Neural progenitor cell (in vitro differentiated cells): Measurements from ENCODE around the gene CA5A. TPM values are rescaled to one million over a fixed set of nuclear protein-coding genes. Genes with fewer than 3 reads are reported as not detected.

Experiments used
- DNase-seq: peaks from one replicate; pipeline ENCODE4 v3.0.0-alpha.2; 2016; ENCODE audit warnings: low spot score
- H2AFZ ChIP-seq: fragments of 200-600 bp; sonication (generic); replicated peaks from 2 replicates; pipeline ENCODE4 v1.6.1; 2016; ENCODE audit warnings: antibody characterized with exemption
- H3F3A ChIP-seq: fragments of 200-600 bp; sonication (generic); 2 replicates; pipeline ENCODE4 v1.6.1; 2016; ENCODE audit warnings: antibody characterized with exemption, low read depth
- H3K27ac ChIP-seq: fragments of 200-600 bp; sonication (generic); 2 replicates; pipeline ENCODE4 v1.5.1; 2016; ENCODE audit warnings: mild to moderate bottlenecking
- H3K27me3 ChIP-seq: fragments of 200-600 bp; sonication (generic); 2 replicates; pipeline ENCODE4 v1.6.1; 2016; ENCODE audit warnings: mild to moderate bottlenecking, moderate library complexity
- H3K36me3 ChIP-seq: fragments of 200-600 bp; sonication (generic); 2 replicates; pipeline ENCODE4 v1.5.1; 2016
- H3K4me1 ChIP-seq: fragments of 200-600 bp; sonication (generic); 2 replicates; pipeline ENCODE4 v1.6.1; 2016; ENCODE audit warnings: mixed run types
- H3K4me2 ChIP-seq: fragments of 200-600 bp; sonication (generic); 2 replicates; pipeline ENCODE4 v1.6.1; 2016
- H3K4me3 ChIP-seq: fragments of 200-600 bp; sonication (generic); 2 replicates; pipeline ENCODE4 v1.5.1; 2016
- H3K79me2 ChIP-seq: fragments of 200-600 bp; sonication (generic); 2 replicates; pipeline ENCODE4 v1.6.1; 2016; ENCODE audit warnings: low read depth
- H3K9ac ChIP-seq: fragments of 200-600 bp; sonication (generic); 2 replicates; pipeline ENCODE4 v1.6.1; 2016
- H3K9me3 ChIP-seq: fragments of 200-600 bp; sonication (generic); 2 replicates; pipeline ENCODE4 v1.5.1; 2016; ENCODE audit warnings: low read depth
- H4K20me1 ChIP-seq: fragments of 200-600 bp; sonication (generic); 2 replicates; pipeline ENCODE4 v1.6.1; 2016; ENCODE audit warnings: low read depth
- H3K27ac Mint-ChIP-seq: 3 replicates; pipeline ENCODE4 v1.8.0; 2021; ENCODE audit warnings: mixed read lengths
- H3K27me3 Mint-ChIP-seq: 2 replicates; pipeline ENCODE4 v1.8.0; 2022; ENCODE audit warnings: low read depth, mild to moderate bottlenecking, inconsistent platforms, moderate library complexity, mixed read lengths; ENCODE audit not compliant: insufficient read depth
- H3K36me3 Mint-ChIP-seq: 3 replicates; pipeline ENCODE4 v1.8.0; 2021; ENCODE audit warnings: mixed read lengths
- H3K4me1 Mint-ChIP-seq: 3 replicates; pipeline ENCODE4 v1.8.0; 2021; ENCODE audit warnings: mixed read lengths
- H3K4me3 Mint-ChIP-seq: 3 replicates; pipeline ENCODE4 v1.8.0; 2021; ENCODE audit warnings: mild to moderate bottlenecking, moderate library complexity, mixed read lengths
- H3K9me3 Mint-ChIP-seq: 3 replicates; pipeline ENCODE4 v1.8.0; 2020; ENCODE audit warnings: mixed read lengths
- CTCF ChIP-seq: fragments of 200-600 bp; sonication (generic); IDR thresholded peaks from 2 replicates; pipeline ENCODE4 v1.5.1; 2017; ENCODE audit warnings: antibody characterized with exemption, mild to moderate bottlenecking
- EZH2 ChIP-seq: fragments of 200-600 bp; sonication (generic); IDR thresholded peaks from 2 replicates; pipeline ENCODE4 v1.6.1; 2017; ENCODE audit warnings: antibody characterized with exemption, mild to moderate bottlenecking, moderate library complexity
- EZH2phosphoT487 ChIP-seq: fragments of 200-600 bp; sonication (generic); IDR thresholded peaks from 2 replicates; pipeline ENCODE4 v1.6.1; 2017; ENCODE audit warnings: antibody characterized with exemption
- total RNA-seq: library from RNA; depleted of rRNA; stranded (reverse); fragments of >200 nt; gene quantifications from 2 replicates; pipeline ENCODE4 v1.2.3, GENCODE V29; 2015; ENCODE audit warnings: low replicate concordance

The CA5A gene
- total RNA-seq, 1 donor from 2014 or later = not detected

GRCh38 chr16:87845807-87846619 lies 90.3 kb downstream of the CA5A start:
- no peak overlapping the region for H3K4me2 ChIP-seq
- Mint-ChIP-seq H3K4me1 (peaks cover 21% of the 10 kb centered on the region), H3K27me3 (no peaks in the 10 kb centered on the region), H3K27ac (no peak overlapping the region), H3K36me3 (peaks cover 1% of the 10 kb centered on the region), H3K4me3 (no peak overlapping the region), H3K9me3 (no peaks in the 10 kb centered on the region)
- H3F3A ChIP-seq = peaks cover 19% of the 10 kb centered on the region
- no peak for TF ChIP-seq EZH2
- TF ChIP-seq CTCF = no peak
- TF ChIP-seq EZH2phosphoT487 = no peak
- H3K9me3 ChIP-seq = no peaks in the 10 kb centered on the region
- no peak overlapping the region for H3K9ac ChIP-seq
- H3K36me3 ChIP-seq = no peaks in the 10 kb centered on the region
- no peak overlapping the region for H2AFZ ChIP-seq
- no peaks in the 10 kb centered on the region for H3K27me3 ChIP-seq
- no peaks in the 10 kb centered on the region for H4K20me1 ChIP-seq
- peaks cover 21% of the 10 kb centered on the region for H3K4me1 ChIP-seq
- no peak overlapping the region for H3K27ac ChIP-seq
- DNase-seq = no peak
- no peak overlapping the region for H3K4me3 ChIP-seq
- no peaks in the 10 kb centered on the region for H3K79me2 ChIP-seq

- Histone ChIP-seq H3K4me3 (no peak overlapping the region), H4K20me1 (no peaks in the 10 kb centered on the region), H2AFZ (no peak overlapping the region), H3F3A (peaks cover 19% of the 10 kb centered on the region), H3K27me3 (no peaks in the 10 kb centered on the region), H3K4me2 (no peak overlapping the region), H3K9me3 (no peaks in the 10 kb centered on the region), H3K79me2 (no peaks in the 10 kb centered on the region), H3K4me1 (peaks cover 21% of the 10 kb centered on the region), H3K27ac (no peak overlapping the region), H3K36me3 (no peaks in the 10 kb centered on the region), H3K9ac (no peak overlapping the region)
- TF ChIP-seq CTCF (no peak), EZH2 (no peak)
- H3K27ac Mint-ChIP-seq = no peak overlapping the region
- H3K36me3 Mint-ChIP-seq = no peaks in the 10 kb centered on the region
- no peak overlapping the region for H3K4me3 Mint-ChIP-seq
- DNase-seq = no peak
- no peaks in the 10 kb centered on the region for H3K27me3 Mint-ChIP-seq
- H3K9me3 Mint-ChIP-seq = no peaks in the 10 kb centered on the region
- H3K4me1 Mint-ChIP-seq = peaks cover 19% of the 10 kb centered on the region
Measured at GRCh38 chr16:87845213-87845612, 91.1 kb downstream of the CA5A start.

GRCh38 chr16:87844809-87845208 lies 91.5 kb downstream of the CA5A start:
- Histone ChIP-seq H3K9me3 (no peaks in the 10 kb centered on the region), H2AFZ (no peak overlapping the region), H3K36me3 (no peaks in the 10 kb centered on the region), H3K27me3 (no peaks in the 10 kb centered on the region), H3K4me3 (no peak overlapping the region), H3F3A (peaks cover 19% of the 10 kb centered on the region), H4K20me1 (no peaks in the 10 kb centered on the region), H3K79me2 (no peaks in the 10 kb centered on the region), H3K4me2 (no peak overlapping the region), H3K27ac (no peak overlapping the region), H3K4me1 (peaks cover 21% of the 10 kb centered on the region), H3K9ac (no peak overlapping the region)
- H3K27me3 Mint-ChIP-seq = no peaks in the 10 kb centered on the region
- TF ChIP-seq CTCF (no peak), EZH2 (no peak), EZH2phosphoT487 (no peak)
- H3K4me3 Mint-ChIP-seq = no peak overlapping the region
- DNase-seq = no peak
- peak overlapping the region; percentile 50 for H3K27ac Mint-ChIP-seq
- peaks cover 19% of the 10 kb centered on the region for H3K4me1 Mint-ChIP-seq
- H3K36me3 Mint-ChIP-seq = no peaks in the 10 kb centered on the region
- no peaks in the 10 kb centered on the region for H3K9me3 Mint-ChIP-seq
